GM08714 (cell line): ENCODE measurements around the gene ASB8.
A peak's percentile ranks its signal among the peaks of the same experiment; 100 is the strongest.
"Not testable (repeated sequence)": the region's sequence is repeated elsewhere in the genome, so short reads cannot be mapped to it uniquely, and the experiment has no call there.

Experiments
- H3K4me3 ChIP-seq: fragments of 200-500 bp; sonication (Bioruptor generic); 2 replicates; pipeline ENCODE4 v1.5.1; 2014; ENCODE audit warnings: mild to moderate bottlenecking, low read length, inconsistent platforms
- ZNF274 ChIP-seq: IDR thresholded peaks from 2 replicates; pipeline ENCODE4 v1.6.1; 2012; ENCODE audit warnings: mild to moderate bottlenecking, low read depth, low read length

ASB8 gene

GRCh38 chr12:48169011-48169410 lies 11.7 kb upstream of the ASB8 start:
- no peak overlapping the region for H3K4me3 ChIP-seq
- no peak for TF ChIP-seq ZNF274

- TF ChIP-seq ZNF274: no peak
Observed at GRCh38 chr12:48165089-48165981, 8.0 kb upstream of the ASB8 start.

GRCh38 chr12:48164451-48164850 lies 7.1 kb upstream of the ASB8 start:
- TF ChIP-seq ZNF274: no peak
- no peak overlapping the region for H3K4me3 ChIP-seq

More at GRCh38 chr12:48165089-48165981, 8.0 kb upstream of the ASB8 start:
- no peak overlapping the region for H3K4me3 ChIP-seq

GRCh38 chr12:48163150-48163747 lies 5.9 kb upstream of the ASB8 start:
- no peak for TF ChIP-seq ZNF274
- H3K4me3 ChIP-seq: no peak overlapping the region

GRCh38 chr12:48160807-48161206 lies 3.5 kb upstream of the ASB8 start:
- no peak overlapping the region for H3K4me3 ChIP-seq
- no peak for TF ChIP-seq ZNF274

DNA sequence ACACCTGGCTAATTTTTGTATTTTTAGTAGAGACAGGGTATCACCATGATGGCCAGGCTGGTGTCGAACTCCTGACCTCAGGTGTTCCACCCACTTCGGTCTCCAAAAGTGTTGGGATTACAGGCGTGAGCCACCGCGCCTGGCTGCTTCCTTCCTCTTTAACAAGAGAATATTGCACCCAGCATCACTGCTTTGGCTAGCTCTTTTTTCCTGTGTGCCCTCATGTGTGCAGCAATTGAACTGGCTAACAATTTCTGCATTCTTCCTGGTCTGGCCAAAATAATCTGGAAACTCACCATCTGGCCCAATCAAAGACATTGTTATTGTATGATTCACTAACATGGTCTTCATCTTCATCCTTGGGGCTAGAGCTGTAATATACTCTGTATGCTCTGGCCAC lies 2.7 kb upstream of the ASB8 start:
- no peak overlapping the region for H3K4me3 ChIP-seq
- no peak for TF ChIP-seq ZNF274

GRCh38 chr12:48157889-48158370 lies 615 bp upstream of the ASB8 start:
- TF ChIP-seq ZNF274: no peak
- peak overlapping the region; percentile 48; the same call in 1 of the 2 replicates for H3K4me3 ChIP-seq

- no peak for TF ChIP-seq ZNF274
- H3K4me3 ChIP-seq: peak overlapping the region; percentile 77
Observed at GRCh38 chr12:48156652-48157017, 680 bp downstream of the ASB8 start.

GRCh38 chr12:48155786-48156185 lies 1.5 kb downstream of the ASB8 start:
- H3K4me3 ChIP-seq: not testable (repeated sequence)

- no peak for TF ChIP-seq ZNF274
- no peak overlapping the region for H3K4me3 ChIP-seq
Observed at GRCh38 chr12:48151103-48151771, 6.1 kb downstream of the ASB8 start.

- no peak overlapping the region for H3K4me3 ChIP-seq
- no peak for TF ChIP-seq ZNF274
Observed at GRCh38 chr12:48145981-48146380, 11.3 kb downstream of the ASB8 start.

GRCh38 chr12:48143898-48144297 lies 13.4 kb downstream of the ASB8 start:
- H3K4me3 ChIP-seq: no peak overlapping the region

GRCh38 chr12:48142818-48143674 lies 14.3 kb downstream of the ASB8 start:
- TF ChIP-seq ZNF274: no peak
- H3K4me3 ChIP-seq: no peak overlapping the region

More at GRCh38 chr12:48143898-48144297, 13.4 kb downstream of the ASB8 start:
- TF ChIP-seq ZNF274: no peak

GRCh38 chr12:48135027-48135426 lies 22.3 kb downstream of the ASB8 start:
- no peak overlapping the region for H3K4me3 ChIP-seq

More at GRCh38 chr12:48135027-48135426, 22.3 kb downstream of the ASB8 start:
- no peak for TF ChIP-seq ZNF274
